ENCODE results near the gene RESF1. TPM values are rescaled to one million over a fixed set of nuclear protein-coding genes. Genes with fewer than 3 reads are reported as not detected.

Gene RESF1
- total and polyA plus RNA-seq, 10 of the 15 experiments (the other 5 are each of a cell fraction or from before 2014, with no cell fraction given), result 18.9 to 81.8 (median 39.7) TPM

DNA sequence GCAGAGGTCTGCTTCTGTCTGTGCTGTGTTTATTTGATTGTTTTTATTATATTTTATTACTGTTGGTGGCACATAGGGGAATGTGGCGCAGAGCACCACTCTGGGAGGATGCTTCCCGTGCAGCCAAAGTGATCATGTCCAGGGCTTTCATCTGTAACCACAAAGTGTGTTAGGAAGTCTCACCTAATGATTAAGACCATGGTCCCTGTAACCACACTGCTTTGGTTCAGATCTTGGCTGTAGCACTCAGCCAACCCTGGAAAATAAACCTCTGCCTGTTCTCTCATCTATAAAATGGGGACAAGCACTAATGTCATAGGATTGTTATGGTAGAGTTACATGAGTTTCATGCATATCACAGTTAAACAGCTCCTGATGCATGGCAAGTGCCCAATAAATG is 1.9 kb downstream of the RESF1 start:
- 4% methylated on average over 2 of the region's 2 CpGs for WGBS (ENCODE audit: insufficient coverage, insufficient replicate concordance, low lambda C conversion rate, missing lambda C conversion rate)
- peaks cover 73% of the 10 kb centered on the region for H3K79me2 ChIP-seq (ENCODE audit: control insufficient read depth, insufficient read depth, low read length)

GRCh38 chr12:31962076-31962475 is 2.9 kb downstream of the RESF1 start:
- no peaks in the 10 kb centered on the region for H4K20me1 ChIP-seq (ENCODE audit: control insufficient read depth, insufficient read depth)
- peaks cover 82% of the 10 kb centered on the region for H3K79me2 ChIP-seq (ENCODE audit: control insufficient read depth, insufficient read depth, low read length)
- intact Hi-C loops (cut with micrococcal nuclease; ENCODE audit: unreplicated experiment) (loop anchor here (10.0 kb wide), 2 partner anchors 173 to 303 kb away; no protein-coding TSS in a partner anchor), in situ Hi-C loops (cut with MboI) (no loop called here)
- CTCF ChIA-PET, result interaction anchor here (0.8 to 1.8 kb wide), 4 partner anchors 151 to 350 kb away, joined by 3 to 4 read pairs (median 4); no protein-coding TSS in a partner anchor
- ATAC-seq, result no peak
- RAD21 ChIA-PET (ENCODE audit: unreplicated experiment), result interaction anchor here (1.1 to 6.2 kb wide), 7 partner anchors 8 to 309 kb away, joined by 3 to 47 read pairs (median 6); no protein-coding TSS in a partner anchor
- H3K4me1 ChIP-seq (ENCODE audit: control insufficient read depth, insufficient read depth, low read length), result peaks cover 18% of the 10 kb centered on the region; the same call in 1 of the 2 replicates
- FAIRE-seq, result no peak
- H3K27me3 ChIP-seq (replicated peaks in 1 of 2; ENCODE audit: control insufficient read depth in 2 of 2, insufficient read depth in 2 of 2, low read length in 1 of 2), result no peaks in the 10 kb centered on the region
- peak overlapping the region; percentile 92 for H3K4me2 ChIP-seq (ENCODE audit: control insufficient read depth, insufficient read depth)
- no TSS peak for BruUV-seq (replicated peaks)
- SMC1A ChIA-PET (ENCODE audit: uncharacterized antibody, unreplicated experiment), result interaction anchor here (0.7 to 2.2 kb wide), 11 partner anchors 11 to 309 kb away, joined by 3 to 7 read pairs (median 4); no protein-coding TSS in a partner anchor
- H3K9ac ChIP-seq (ENCODE audit: control insufficient read depth, insufficient read depth, low read length), result peak overlapping the region; percentile 64; the same call in 1 of the 2 replicates
- WGBS (ENCODE audit: insufficient coverage, insufficient replicate concordance, low lambda C conversion rate, missing lambda C conversion rate), result 30% methylated on average over 4 of the region's 4 CpGs
- H3K4me3 ChIP-seq, result peak overlapping the region; percentile 86; the same call in 1 of the 2 replicates
- 0 out of 4 replicates have a peak, but pooled peaks cover 0 to 4% of the 10 kb centered on the region in 2 experiments for H3K36me3 ChIP-seq (ENCODE audit: control insufficient read depth in 2 of 2, insufficient read depth in 2 of 2, low read length in 1 of 2)
- H2AFZ ChIP-seq (ENCODE audit: control insufficient read depth, low read depth, low read length), result no peak overlapping the region
- H3K27ac ChIP-seq (ENCODE audit: control insufficient read depth, insufficient read depth), result peak overlapping the region; percentile 76; the same call in 1 of the 2 replicates
- peaks cover 19% of the 10 kb centered on the region for H3K9me3 ChIP-seq (replicated peaks; ENCODE audit: control insufficient read depth, insufficient read depth, low read length)
- TF ChIP-seq BHLHE40 (IDR thresholded peaks at IDR 0.05; ENCODE audit: borderline replicate concordance in 1 of 2, low read depth in 2 of 2, low read length in 1 of 2) (0 out of 4 replicates have a peak, but pooled peaks of 1 of the 2 experiments have one; percentile 16), RFX5 (IDR thresholded peaks at IDR 0.05; ENCODE audit: low read depth, low read length) (no peak), FOXM1 (IDR thresholded peaks at IDR 0.05; ENCODE audit: low read depth, low read length) (no peak), NFXL1 (IDR thresholded peaks at IDR 0.05; ENCODE audit: borderline replicate concordance) (no peak), ZBTB4 (CRISPR knock-in tag; IDR thresholded peaks at IDR 0.05) (no peak), ZSCAN29 (IDR thresholded peaks at IDR 0.05) (no peak), CBX5 (IDR thresholded peaks at IDR 0.05; ENCODE audit: low read depth) (no peak), TARDBP (IDR thresholded peaks at IDR 0.05; ENCODE audit: borderline replicate concordance) (no peak)
- POLR2A ChIA-PET, result interaction anchor here (0.9 to 1.4 kb wide), 3 partner anchors 153 to 309 kb away, joined by 4 to 5 read pairs (median 5); no protein-coding TSS in a partner anchor
- DNase-seq (ENCODE audit: low read depth, low spot score), result no peak

More for the DNA sequence above, 1.9 kb downstream of the RESF1 start:
- ChIA-PET POLR2A (interaction anchor here (0.6 to 1.4 kb wide), 7 partner anchors 150 to 308 kb away, joined by 3 to 5 read pairs (median 4); no protein-coding TSS in a partner anchor), CTCF (interaction anchor here (0.7 to 1.8 kb wide), 7 partner anchors 10 to 351 kb away, joined by 3 to 5 read pairs (median 3); no protein-coding TSS in a partner anchor), SMC1A (ENCODE audit: uncharacterized antibody, unreplicated experiment) (interaction anchor here (0.7 to 2.2 kb wide), 21 partner anchors 8 to 567 kb away, joined by 3 to 7 read pairs (median 4); no protein-coding TSS in a partner anchor), RAD21 (ENCODE audit: unreplicated experiment) (interaction anchor here (0.6 to 6.2 kb wide), 10 partner anchors 9 to 308 kb away, joined by 3 to 47 read pairs (median 5); partner anchors contain the start of gene AMN1)
- Histone ChIP-seq H3K9me3 (replicated peaks; ENCODE audit: control insufficient read depth, insufficient read depth, low read length) (peaks cover 17% of the 10 kb centered on the region), H2AFZ (ENCODE audit: control insufficient read depth, low read depth, low read length) (no peak overlapping the region), H3K4me2 (ENCODE audit: control insufficient read depth, insufficient read depth) (peak overlapping the region; percentile 92), H4K20me1 (ENCODE audit: control insufficient read depth, insufficient read depth) (no peaks in the 10 kb centered on the region), H3K9ac (ENCODE audit: control insufficient read depth, insufficient read depth, low read length) (peak overlapping the region; percentile 64), H3K4me3 (peak overlapping the region; percentile 86), H3K27ac (ENCODE audit: control insufficient read depth, insufficient read depth) (peak overlapping the region; percentile 76), H3K27me3 (replicated peaks in 1 of 2; ENCODE audit: control insufficient read depth in 2 of 2, insufficient read depth in 2 of 2, low read length in 1 of 2) (no peaks in the 10 kb centered on the region), H3K36me3 (ENCODE audit: control insufficient read depth in 2 of 2, insufficient read depth in 2 of 2, low read length in 1 of 2) (0 out of 4 replicates have a peak, but pooled peaks cover 0 to 4% of the 10 kb centered on the region in 2 experiments), H3K4me1 (ENCODE audit: control insufficient read depth, insufficient read depth, low read length) (peaks cover 12% of the 10 kb centered on the region; the same call in 1 of the 2 replicates)
- BruUV-seq (replicated peaks), result TSS peak; percentile 53
- in situ Hi-C loops (cut with MboI) (no loop called here), intact Hi-C loops (cut with micrococcal nuclease; ENCODE audit: unreplicated experiment) (loop anchor here (2.0 to 10.0 kb wide), 3 partner anchors 174 to 304 kb away; no protein-coding TSS in a partner anchor)
- DNase-seq (ENCODE audit: low read depth, low spot score), result no peak
- peak; percentile 2; the same call in 2 of the 3 replicates for ATAC-seq
- peak; percentile 75 for FAIRE-seq
- TF ChIP-seq ASH2L (IDR thresholded peaks at IDR 0.05; ENCODE audit: borderline replicate concordance, low read depth) (no peak), RUNX3 (IDR thresholded peaks at IDR 0.05; ENCODE audit: low read length) (peak; percentile 85), BHLHE40 (IDR thresholded peaks at IDR 0.05; ENCODE audit: borderline replicate concordance in 1 of 2, low read depth in 2 of 2, low read length in 1 of 2) (peak in 1 of 2 experiments; percentile 32; a peak in 1 of 4 replicates), EED (IDR thresholded peaks at IDR 0.05; ENCODE audit: low read depth) (peak; percentile 46; the same call in 1 of the 2 replicates), IKZF2 (IDR thresholded peaks at IDR 0.05) (peak in 1 of 2 experiments; percentile 37; a peak in 2 of 4 replicates), PAX8 (IDR thresholded peaks at IDR 0.05) (no peak)

All from GM12878 (cell line).